OCI-LY7 (cell line): ENCODE results near the gene MXD1. TPM values are rescaled to one million over a fixed set of nuclear protein-coding genes. Genes with fewer than 3 reads are reported as not detected.

ENCODE experiments used
- BruUV-seq: library from RNA; stranded (reverse); fragments of 400-500 nt; replicated peaks from 2 replicates; lab custom pipeline; 2021; lab: Mats Ljungman, UMichigan
- CTCF ChIA-PET: fragments of 300-600 bp; sonication (Branson Sonifier 250); formaldehyde crosslinking; loops from one replicate; lab custom pipeline; 2022; ENCODE audit warnings: antibody characterized with exemption; ENCODE audit not compliant: unreplicated experiment; lab: Charles Lee
- POLR2A ChIA-PET: fragments of 300-600 bp; sonication (Branson Sonifier 250); formaldehyde crosslinking; loops from one replicate; lab custom pipeline; 2022; ENCODE audit warnings: antibody characterized with exemption; lab: Charles Lee
- DNase-seq: peaks from one replicate; pipeline ENCODE4 v3.0.0-alpha.2; 2015; ENCODE audit warnings: low spot score
- H2AFZ ChIP-seq: fragments of 200-600 bp; sonication (generic), shearing (Covaris generic); 2 replicates; pipeline ENCODE4 v1.6.1; 2014; ENCODE audit warnings: mild to moderate bottlenecking, antibody characterized with exemption, low read length, moderate library complexity
- H3K27ac ChIP-seq: fragments of 200-600 bp; sonication (generic); 2 replicates; pipeline ENCODE4 v1.5.1; 2014; ENCODE audit warnings: mixed run types, low read depth, mild to moderate bottlenecking, moderate library complexity, low read length, inconsistent platforms; ENCODE audit not compliant: poor library complexity, severe bottlenecking
- H3K36me3 ChIP-seq: fragments of 200-600 bp; sonication (generic); 2 replicates; pipeline ENCODE4 v1.6.1; 2014; ENCODE audit warnings: mild to moderate bottlenecking, antibody characterized with exemption, low read length, moderate library complexity, mixed read lengths; ENCODE audit not compliant: insufficient read depth
- H3K4me1 ChIP-seq: fragments of 200-600 bp; sonication (generic); 2 replicates; pipeline ENCODE4 v1.5.1; 2014; ENCODE audit warnings: mild to moderate bottlenecking, low read length; ENCODE audit not compliant: insufficient read depth, poor library complexity, severe bottlenecking
- H3K4me2 ChIP-seq: fragments of 200-600 bp; sonication (generic); 2 replicates; pipeline ENCODE4 v1.6.1; 2014; ENCODE audit warnings: mild to moderate bottlenecking, low read length
- H3K4me3 ChIP-seq: fragments of 200-600 bp; sonication (generic); 2 replicates; pipeline ENCODE4 v1.5.1; 2014; ENCODE audit warnings: mild to moderate bottlenecking, low read depth, low read length; ENCODE audit not compliant: poor library complexity, severe bottlenecking
- H3K79me2 ChIP-seq: fragments of 200-600 bp; sonication (generic); 2 replicates; pipeline ENCODE4 v1.6.1; 2016; ENCODE audit warnings: low read depth, mild to moderate bottlenecking, low read length, moderate library complexity, mixed read lengths; ENCODE audit not compliant: insufficient read depth
- H3K9me2 ChIP-seq: fragments of 200-600 bp; sonication (generic); 2 replicates; pipeline ENCODE4 v1.6.1; 2016; ENCODE audit warnings: mild to moderate bottlenecking, low read length, mixed read lengths; ENCODE audit not compliant: insufficient read depth
- H3K9me3 ChIP-seq: fragments of 200-600 bp; sonication (generic); 2 replicates; pipeline ENCODE4 v1.6.1; 2014; ENCODE audit warnings: mild to moderate bottlenecking, mixed run types, low read length, mixed read lengths
- H4K20me1 ChIP-seq: fragments of 200-600 bp; sonication (generic); 2 replicates; pipeline ENCODE4 v1.6.1; 2014; ENCODE audit warnings: mild to moderate bottlenecking, antibody characterized with exemption, low read length, moderate library complexity, mixed read lengths; ENCODE audit not compliant: insufficient read depth
- CTCF ChIP-seq: fragments of 200-600 bp; sonication (generic); conservative IDR thresholded peaks from 2 replicates; pipeline ENCODE4 v1.5.1; 2014; ENCODE audit warnings: mild to moderate bottlenecking, antibody characterized with exemption, low read length, moderate library complexity, mixed read lengths
- EZH2phosphoT487 ChIP-seq: fragments of 200-600 bp; sonication (generic); IDR thresholded peaks from 2 replicates; pipeline ENCODE4 v1.6.1; 2018; ENCODE audit warnings: low read depth, borderline replicate concordance, mild to moderate bottlenecking, mixed run types, antibody characterized with exemption, low read length, moderate library complexity, mixed read lengths
- intact Hi-C: fragments of 100-400 bp; cut with micrococcal nuclease; formaldehyde crosslinking; loops from one replicate; pipeline ENCODE4 v1.10.0; 2022; ENCODE audit not compliant: unreplicated experiment
- total RNA-seq, 2 experiments: library from RNA; depleted of rRNA in 1 of 2; stranded (reverse); fragments of >200 nt in 1 of 2; shearing (Covaris generic) in 1 of 2; gene quantifications; 2 replicates each; pipeline ENCODE4 v1.2.3, GENCODE V29; 2014 to 2022

Gene MXD1
- total RNA-seq, 2 experiments from 2014 or later, result 2.2 to 2.9 TPM

- DNase-seq, result no peak
- Histone ChIP-seq H2AFZ (no peak overlapping the region), H3K4me2 (no peak overlapping the region), H4K20me1 (no peaks in the 10 kb centered on the region), H3K27ac (no peak overlapping the region), H3K9me3 (no peaks in the 10 kb centered on the region), H3K4me3 (no peak overlapping the region), H3K36me3 (no peaks in the 10 kb centered on the region), H3K4me1 (peaks cover 2% of the 10 kb centered on the region), H3K9me2 (no peaks in the 10 kb centered on the region), H3K79me2 (no peaks in the 10 kb centered on the region)
- no peak for TF ChIP-seq CTCF
- no peak for TF ChIP-seq EZH2phosphoT487
- intact Hi-C loops, result no loop called here
- CTCF ChIA-PET, result no interaction called here
- BruUV-seq, result no TSS peak
- POLR2A ChIA-PET, result interaction anchor here (0.7 to 1.0 kb wide), 2 partner anchors 15 to 19 kb away, joined by 3 read pairs; no protein-coding TSS in a partner anchor
Observed at GRCh38 chr2:69952336-69953115, 37.6 kb downstream of the MXD1 start.

GRCh38 chr2:69954084-69954483 is 39.2 kb downstream of the MXD1 start:
- Histone ChIP-seq H3K4me2 (no peak overlapping the region), H3K36me3 (no peaks in the 10 kb centered on the region), H4K20me1 (no peaks in the 10 kb centered on the region), H3K9me2 (no peaks in the 10 kb centered on the region), H3K4me3 (no peak overlapping the region), H3K9me3 (no peaks in the 10 kb centered on the region), H2AFZ (peak overlapping the region; percentile 35; the same call in 1 of the 2 replicates), H3K4me1 (no peaks in the 10 kb centered on the region), H3K79me2 (no peaks in the 10 kb centered on the region), H3K27ac (no peak overlapping the region)
- no TSS peak for BruUV-seq
- CTCF ChIA-PET, result no interaction called here
- POLR2A ChIA-PET, result interaction anchor here (0.6 kb wide), 1 partner anchor 382 kb away, joined by 4 read pairs; no protein-coding TSS in a partner anchor
- TF ChIP-seq EZH2phosphoT487, result no peak
- TF ChIP-seq CTCF, result no peak
- peak; percentile 6 for DNase-seq
- intact Hi-C loops, result no loop called here

- CTCF ChIA-PET, result no interaction called here
- Histone ChIP-seq H2AFZ (no peak overlapping the region), H3K4me1 (no peaks in the 10 kb centered on the region), H3K4me3 (no peak overlapping the region), H4K20me1 (no peaks in the 10 kb centered on the region), H3K36me3 (no peaks in the 10 kb centered on the region), H3K9me3 (no peaks in the 10 kb centered on the region), H3K79me2 (no peaks in the 10 kb centered on the region), H3K9me2 (no peaks in the 10 kb centered on the region), H3K27ac (no peak overlapping the region), H3K4me2 (no peak overlapping the region)
- no peak for TF ChIP-seq EZH2phosphoT487
- no peak for TF ChIP-seq CTCF
- BruUV-seq, result no TSS peak
- DNase-seq, result no peak
- intact Hi-C loops, result no loop called here
- POLR2A ChIA-PET, result interaction anchor here (0.5 kb wide), 1 partner anchor 11 kb away, joined by 3 read pairs; no protein-coding TSS in a partner anchor
Observed at GRCh38 chr2:69955029-69955428, 40.1 kb downstream of the MXD1 start.
